HEK293T (cell line): ENCODE data around the gene C19orf85.

Source experiments
- CTCF ChIA-PET: fragments of 350-600 bp; formaldehyde crosslinking; extraction: SDS; loops from one replicate; lab custom pipeline; 2021; ENCODE audit warnings: antibody characterized with exemption, inconsistent platforms; lab: Yijun Ruan, JAX
- POLR2A ChIA-PET: fragments of 350-600 bp; formaldehyde crosslinking; extraction: SDS; loops from one replicate; lab custom pipeline; 2020; ENCODE audit warnings: antibody characterized with exemption, inconsistent platforms; lab: Yijun Ruan, JAX
- DNase-seq: peaks from one replicate; pipeline ENCODE4 v3.0.0; 2012; ENCODE audit warnings: mixed read lengths; ENCODE audit errors: extremely low spot score
- ARNT ChIP-seq: fragments of 450-650 bp; IDR thresholded peaks from 2 replicates; pipeline ENCODE4 v1.6.1; 2017; ENCODE audit warnings: mild to moderate bottlenecking
- BHLHE40 ChIP-seq: fragments of 450-650 bp; IDR thresholded peaks from 2 replicates; pipeline ENCODE4 v1.6.1; 2016; ENCODE audit warnings: mild to moderate bottlenecking, moderate library complexity, borderline replicate concordance
- CTBP1 ChIP-seq: fragments of 450-650 bp; IDR thresholded peaks from 2 replicates; pipeline ENCODE4 v1.6.1; 2016; ENCODE audit warnings: borderline replicate concordance
- ELF4 ChIP-seq: fragments of 450-650 bp; IDR thresholded peaks from 2 replicates; pipeline ENCODE4 v1.6.1; 2017; ENCODE audit warnings: antibody characterized with exemption
- FOXA1 ChIP-seq: fragments of 450-650 bp; IDR thresholded peaks from 2 replicates; pipeline ENCODE4 v1.6.1; 2016; ENCODE audit warnings: mild to moderate bottlenecking
- FOXK2 ChIP-seq: fragments of 450-650 bp; IDR thresholded peaks from 2 replicates; pipeline ENCODE4 v1.6.1; 2016; ENCODE audit warnings: mild to moderate bottlenecking
- FOXM1 ChIP-seq: fragments of 450-650 bp; IDR thresholded peaks from 2 replicates; pipeline ENCODE4 v1.6.1; 2017; ENCODE audit warnings: mild to moderate bottlenecking, borderline replicate concordance
- HDGF ChIP-seq: fragments of 450-650 bp; IDR thresholded peaks from 2 replicates; pipeline ENCODE4 v1.6.1; 2017; ENCODE audit warnings: antibody characterized with exemption, borderline replicate concordance
- L3MBTL2 ChIP-seq: fragments of 450-650 bp; conservative IDR thresholded peaks from 2 replicates; pipeline ENCODE4 v1.6.1; 2016; ENCODE audit warnings: mild to moderate bottlenecking
- LEF1 ChIP-seq: fragments of 450-650 bp; IDR thresholded peaks from 2 replicates; pipeline ENCODE4 v1.6.1; 2017; ENCODE audit warnings: mild to moderate bottlenecking, borderline replicate concordance
- NFRKB ChIP-seq: fragments of 450-650 bp; IDR thresholded peaks from 2 replicates; pipeline ENCODE4 v1.6.1; 2016; ENCODE audit warnings: mild to moderate bottlenecking, moderate library complexity
- SP1 ChIP-seq: fragments of 450-650 bp; IDR thresholded peaks from 2 replicates; pipeline ENCODE4 v1.6.1; 2017
- SUZ12 ChIP-seq: fragments of 450-650 bp; IDR thresholded peaks from 2 replicates; pipeline ENCODE4 v1.6.1; 2016; ENCODE audit warnings: mild to moderate bottlenecking
- TARDBP ChIP-seq: fragments of 450-650 bp; IDR thresholded peaks from 2 replicates; pipeline ENCODE4 v1.6.1; 2016
- ZNF384 ChIP-seq: fragments of 450-650 bp; IDR thresholded peaks from 2 replicates; pipeline ENCODE4 v1.6.1; 2016
- TF ChIP-seq, protein P1 (sequence below): fragments of 450-650 bp; IDR thresholded peaks from 2 replicates; pipeline ENCODE4 v1.6.1; 2016

Gene C19orf85

DNA sequence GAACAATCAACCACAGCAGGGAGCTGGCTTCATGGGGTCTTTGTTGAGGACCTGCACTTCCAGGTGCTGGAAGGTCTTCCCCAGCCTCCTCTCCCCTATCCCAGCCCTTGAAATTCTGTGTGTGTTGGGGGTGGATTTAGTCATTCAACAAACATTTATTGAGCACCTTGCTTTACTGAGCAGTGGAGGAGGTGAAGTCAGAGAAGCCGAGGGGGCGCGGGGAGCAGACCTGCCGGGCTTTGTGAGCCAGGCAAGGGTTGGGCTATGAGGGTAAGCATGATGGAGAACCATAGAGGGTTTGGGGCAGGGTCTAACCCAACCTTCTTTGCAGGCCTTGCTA lies 3.5 kb upstream of the C19orf85 start:
- TF ChIP-seq HDGF (no peak), TARDBP (no peak), L3MBTL2 (no peak), ELF4 (no peak), SUZ12 (no peak), NFRKB (no peak), LEF1 (no peak), FOXA1 (no peak), FOXK2 (no peak), CTBP1 (no peak), ZNF384 (no peak)
- TF ChIP-seq, protein P1, sequence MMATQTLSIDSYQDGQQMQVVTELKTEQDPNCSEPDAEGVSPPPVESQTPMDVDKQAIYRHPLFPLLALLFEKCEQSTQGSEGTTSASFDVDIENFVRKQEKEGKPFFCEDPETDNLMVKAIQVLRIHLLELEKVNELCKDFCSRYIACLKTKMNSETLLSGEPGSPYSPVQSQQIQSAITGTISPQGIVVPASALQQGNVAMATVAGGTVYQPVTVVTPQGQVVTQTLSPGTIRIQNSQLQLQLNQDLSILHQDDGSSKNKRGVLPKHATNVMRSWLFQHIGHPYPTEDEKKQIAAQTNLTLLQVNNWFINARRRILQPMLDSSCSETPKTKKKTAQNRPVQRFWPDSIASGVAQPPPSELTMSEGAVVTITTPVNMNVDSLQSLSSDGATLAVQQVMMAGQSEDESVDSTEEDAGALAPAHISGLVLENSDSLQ, result no peak
- DNase-seq, result no peak
- ChIA-PET POLR2A (interaction anchor here (2.0 to 2.2 kb wide), 2 partner anchors 8 to 132 kb away, joined by 6 to 17 read pairs; partner anchors contain the start of genes FIZ1, ZNF524 and ZNF628), CTCF (interaction anchor here (0.6 to 2.3 kb wide), 17 partner anchors 9 to 331 kb away, joined by 3 to 24 read pairs (median 4); partner anchors contain the start of genes UBE2S, ZNF628 and ZNF865)

DNA sequence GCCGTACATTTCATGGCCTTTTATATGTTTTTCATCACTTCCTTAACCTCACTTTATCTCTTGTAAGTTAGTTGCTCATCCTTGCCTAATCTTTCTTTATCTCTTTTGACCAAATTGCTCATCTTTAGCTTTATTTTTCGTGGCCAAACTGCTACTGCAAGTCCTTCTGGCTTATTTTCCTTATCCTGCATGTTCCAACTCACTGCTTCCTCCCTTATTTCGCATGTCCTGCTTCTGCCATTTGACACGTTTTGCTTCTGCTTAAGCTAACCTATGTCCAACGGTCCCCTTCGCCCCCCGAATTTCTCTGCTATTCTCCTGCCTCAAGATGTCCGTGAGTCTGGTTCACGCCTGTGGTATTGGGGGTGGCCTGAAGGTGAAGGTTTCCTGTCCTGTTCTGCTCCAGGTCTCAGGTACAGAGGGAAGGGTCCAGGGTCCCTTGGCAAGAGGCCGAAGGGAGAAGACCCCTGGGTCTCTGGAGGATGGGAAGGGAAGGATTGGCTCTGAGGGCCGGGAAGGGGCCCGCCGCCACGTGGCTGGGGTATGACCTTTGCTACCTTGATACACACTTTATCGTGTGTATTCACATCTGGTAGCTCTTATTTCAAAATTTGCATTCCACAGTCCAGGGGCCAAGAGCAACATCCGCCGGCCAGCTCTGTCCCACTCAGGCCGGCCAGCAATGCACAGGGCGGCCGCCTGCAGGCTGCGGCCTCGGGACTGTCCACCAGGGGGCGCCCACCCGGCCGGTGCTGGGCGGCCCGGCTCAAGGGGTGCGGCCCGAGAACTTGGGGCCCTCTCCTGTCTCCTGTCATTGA lies 2.9 kb upstream of the C19orf85 start:
- ChIA-PET POLR2A (interaction anchor here (2.0 to 2.2 kb wide), 2 partner anchors 9 to 132 kb away, joined by 6 to 17 read pairs; partner anchors contain the start of genes FIZ1, ZNF524 and ZNF628), CTCF (interaction anchor here (0.5 to 2.3 kb wide), 19 partner anchors 9 to 536 kb away, joined by 3 to 24 read pairs (median 4); partner anchors contain the start of genes NAT14, UBE2S, ZNF628 and ZNF865)
- TF ChIP-seq ARNT, result no peak
- TF ChIP-seq SP1, result no peak
- TF ChIP-seq HDGF, result no peak
- TF ChIP-seq CTBP1, result no peak
- TF ChIP-seq SUZ12, result no peak
- TF ChIP-seq FOXK2, result no peak
- TF ChIP-seq TARDBP, result no peak
- no peak for TF ChIP-seq LEF1
- no peak for TF ChIP-seq ZNF384
- no peak for TF ChIP-seq ELF4
- no peak for TF ChIP-seq L3MBTL2
- no peak for TF ChIP-seq FOXM1
- TF ChIP-seq NFRKB, result no peak
- TF ChIP-seq, protein P1, result no peak
- TF ChIP-seq BHLHE40, result no peak
- no peak for TF ChIP-seq FOXA1
- DNase-seq, result peak; percentile 72

DNA sequence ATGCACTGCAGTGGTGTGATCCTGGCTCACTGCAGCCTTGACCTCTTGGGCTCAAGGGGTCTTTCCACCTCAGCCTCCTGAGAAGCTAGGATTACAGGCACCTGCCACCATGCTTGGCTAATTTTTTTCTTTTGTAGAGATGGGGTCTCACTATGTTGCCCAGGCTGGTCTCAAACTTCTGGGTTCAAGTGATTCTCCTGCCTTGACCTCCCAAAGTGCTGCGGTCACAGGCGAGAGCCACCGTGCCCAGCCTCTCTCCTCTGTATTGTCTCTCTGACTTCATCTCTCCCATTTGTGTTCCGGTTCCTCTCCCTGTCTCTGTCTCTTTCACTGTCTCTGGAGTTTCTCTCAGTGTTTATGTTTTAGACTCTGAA lies 1.7 kb upstream of the C19orf85 start:
- CTCF ChIA-PET, result interaction anchor here (0.6 kb wide), 1 partner anchor 331 kb away, joined by 7 read pairs; no protein-coding TSS in a partner anchor
- no peak for DNase-seq
- POLR2A ChIA-PET, result interaction anchor here (0.6 to 2.2 kb wide), 4 partner anchors 10 to 325 kb away, joined by 3 to 17 read pairs (median 5); partner anchors contain the start of genes FIZ1, NAT14, ZNF524 and ZNF628
- no peak for TF ChIP-seq FOXK2
- no peak for TF ChIP-seq BHLHE40
- no peak for TF ChIP-seq L3MBTL2
- no peak for TF ChIP-seq HDGF
- TF ChIP-seq, protein P1, result no peak
- no peak for TF ChIP-seq FOXA1
- no peak for TF ChIP-seq ARNT
- no peak for TF ChIP-seq SP1
- no peak for TF ChIP-seq NFRKB
- no peak for TF ChIP-seq SUZ12
- TF ChIP-seq CTBP1, result no peak

DNA sequence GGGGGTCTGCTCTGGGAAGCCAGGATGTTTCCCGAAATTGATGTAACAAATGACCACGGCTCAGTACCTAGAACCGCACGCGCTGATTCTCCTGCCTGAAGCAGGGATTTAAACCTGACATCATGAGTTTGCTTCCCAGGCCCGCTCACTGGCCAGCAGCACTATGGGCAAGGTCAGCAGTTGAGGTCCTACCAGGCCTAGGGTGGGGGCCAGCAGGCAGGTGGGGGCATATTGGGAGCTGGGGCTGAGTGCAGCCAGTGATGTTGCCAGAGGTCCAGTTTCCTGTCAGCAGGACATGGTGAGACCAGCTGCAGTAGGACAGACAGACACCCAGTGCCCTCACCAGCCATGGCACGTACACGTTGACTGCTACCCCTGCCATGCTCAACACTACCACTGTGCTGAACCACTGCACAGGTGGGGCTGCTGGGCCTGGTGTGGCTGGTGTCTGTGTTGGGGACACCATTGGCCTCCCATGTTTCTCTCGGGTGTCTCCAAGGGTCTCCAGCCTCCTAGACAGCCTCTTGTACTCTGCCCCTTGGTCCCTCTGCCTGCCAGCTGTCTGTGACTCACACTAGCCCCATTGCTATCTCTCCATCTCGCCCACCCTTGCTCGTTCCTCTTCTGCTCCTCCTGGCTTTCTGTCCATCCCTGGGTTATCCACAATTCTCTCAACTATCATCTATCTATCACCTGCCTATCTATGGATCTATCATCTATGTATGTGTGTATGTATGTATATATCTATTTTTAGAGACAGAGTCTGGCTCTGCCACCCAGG lies 1.1 kb upstream of the C19orf85 start:
- POLR2A ChIA-PET, result interaction anchor here (1.5 kb wide), 1 partner anchor 19 kb away, joined by 4 read pairs; the partner anchor contains the start of gene NAT14
- no peak for TF ChIP-seq ZNF384
- TF ChIP-seq, protein P1, result no peak
- TF ChIP-seq FOXM1, result no peak
- TF ChIP-seq BHLHE40, result no peak
- TF ChIP-seq SUZ12, result no peak
- no peak for TF ChIP-seq LEF1
- TF ChIP-seq L3MBTL2, result no peak
- no peak for TF ChIP-seq ELF4
- no peak for TF ChIP-seq TARDBP
- no peak for TF ChIP-seq FOXA1
- TF ChIP-seq CTBP1, result no peak
- CTCF ChIA-PET, result no interaction called here
- no peak for DNase-seq
